ENCODE data around the gene CTCFL. TPM values are rescaled to one million over a fixed set of nuclear protein-coding genes. Genes with fewer than 3 reads are reported as not detected.

CTCFL gene, protein sequence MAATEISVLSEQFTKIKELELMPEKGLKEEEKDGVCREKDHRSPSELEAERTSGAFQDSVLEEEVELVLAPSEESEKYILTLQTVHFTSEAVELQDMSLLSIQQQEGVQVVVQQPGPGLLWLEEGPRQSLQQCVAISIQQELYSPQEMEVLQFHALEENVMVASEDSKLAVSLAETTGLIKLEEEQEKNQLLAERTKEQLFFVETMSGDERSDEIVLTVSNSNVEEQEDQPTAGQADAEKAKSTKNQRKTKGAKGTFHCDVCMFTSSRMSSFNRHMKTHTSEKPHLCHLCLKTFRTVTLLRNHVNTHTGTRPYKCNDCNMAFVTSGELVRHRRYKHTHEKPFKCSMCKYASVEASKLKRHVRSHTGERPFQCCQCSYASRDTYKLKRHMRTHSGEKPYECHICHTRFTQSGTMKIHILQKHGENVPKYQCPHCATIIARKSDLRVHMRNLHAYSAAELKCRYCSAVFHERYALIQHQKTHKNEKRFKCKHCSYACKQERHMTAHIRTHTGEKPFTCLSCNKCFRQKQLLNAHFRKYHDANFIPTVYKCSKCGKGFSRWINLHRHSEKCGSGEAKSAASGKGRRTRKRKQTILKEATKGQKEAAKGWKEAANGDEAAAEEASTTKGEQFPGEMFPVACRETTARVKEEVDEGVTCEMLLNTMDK
- polyA plus RNA-seq (2013, experiment 1 of 2): 1.0 TPM
- polyA plus RNA-seq (2013, experiment 2 of 2): 2.0 TPM

DNA sequence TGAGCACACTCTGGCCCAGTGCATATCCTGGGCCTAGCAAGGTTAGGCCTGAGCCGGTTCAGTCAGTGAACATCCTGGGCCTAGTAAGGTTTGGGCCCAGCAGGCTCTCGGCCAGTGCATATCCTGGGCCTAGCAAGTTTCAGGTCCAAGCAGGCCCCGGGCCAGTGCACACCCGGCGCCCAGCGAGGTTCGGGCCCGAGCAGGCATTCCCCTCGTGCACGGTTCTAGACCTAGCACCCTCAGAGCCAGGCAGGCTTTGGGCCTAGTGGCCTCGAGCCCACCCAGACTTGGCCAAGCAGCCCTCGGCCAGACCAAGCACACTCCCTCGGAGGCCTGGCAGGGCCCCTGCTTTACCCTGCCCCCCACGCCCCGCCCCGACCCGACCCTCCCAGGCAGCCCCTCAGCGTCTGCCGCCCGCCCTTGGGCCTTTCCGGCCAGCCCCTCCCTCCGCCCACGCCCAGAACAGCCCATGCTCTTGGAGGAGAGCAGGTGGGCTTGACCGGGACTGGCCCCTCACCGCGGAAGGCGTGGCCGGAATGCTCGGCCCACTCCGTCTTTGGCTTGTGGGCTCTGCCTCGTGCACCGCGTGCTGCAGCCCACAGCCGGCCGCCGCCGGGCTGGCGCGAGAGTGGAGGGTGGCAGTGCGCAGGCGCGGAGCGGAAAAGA, at the start of gene CTCFL:
Gene CTCFL (minus strand): TSS at position 630 of the 666 bp plus-strand sequence. CDS start 935 bp downstream, outside the sequence.
- H3K9me3 ChIP-seq (ENCODE audit: insufficient read depth, low read depth, low read length): no peaks in the 10 kb centered on the region
- 88% methylated on average over 39 of the region's 43 CpGs for WGBS
- H3K4me1 ChIP-seq (ENCODE audit: insufficient read depth, low read length): peaks cover 11% of the 10 kb centered on the region
- no peak within 1 kb of the TSS for H3K9ac ChIP-seq (ENCODE audit: low read depth, low read length)
- no peak within 1 kb of the TSS for H3K4me3 ChIP-seq (ENCODE audit: low read length)
- H3K36me3 ChIP-seq (ENCODE audit: insufficient read depth, low read length): no peaks in the 10 kb centered on the region
- no peak within 1 kb of the TSS for H3K27ac ChIP-seq (ENCODE audit: low read depth, low read length)
- H3K27me3 ChIP-seq (ENCODE audit: insufficient read depth, low read length): no peaks in the 10 kb centered on the region

DNA sequence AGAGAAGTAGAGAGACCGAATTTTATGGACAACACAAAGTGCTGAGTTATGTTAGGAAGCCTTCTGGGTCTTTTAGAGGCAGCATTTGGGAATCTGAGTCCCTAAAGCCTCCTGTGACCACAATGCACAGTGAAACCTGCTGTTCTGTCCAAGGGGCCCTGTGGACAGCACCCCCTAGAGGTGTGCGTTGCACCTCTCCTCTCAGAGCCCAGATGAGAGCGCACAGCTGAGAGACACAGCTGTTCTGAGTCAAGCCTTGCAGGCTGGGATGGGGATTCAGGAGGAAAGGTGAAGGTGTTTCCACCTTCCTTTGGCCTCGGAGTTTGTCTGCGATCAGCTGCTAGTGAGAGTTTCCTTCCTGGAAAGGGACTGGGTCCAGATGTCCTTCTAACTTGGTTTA, 49.0 kb upstream of the CTCFL start:
- Histone ChIP-seq H3K4me3 (ENCODE audit: low read length) (no peak overlapping the region), H3K4me1 (ENCODE audit: insufficient read depth, low read length) (peaks cover 17% of the 10 kb centered on the region), H3K27ac (ENCODE audit: low read depth, low read length) (no peak overlapping the region), H3K9me3 (ENCODE audit: insufficient read depth, low read depth, low read length) (no peaks in the 10 kb centered on the region), H3K36me3 (ENCODE audit: insufficient read depth, low read length) (no peaks in the 10 kb centered on the region), H3K9ac (ENCODE audit: low read depth, low read length) (no peak overlapping the region; the same call in 1 of the 2 replicates), H3K27me3 (ENCODE audit: insufficient read depth, low read length) (no peaks in the 10 kb centered on the region)
- WGBS: 85% methylated on average over 5 of the region's 5 CpGs

DNA sequence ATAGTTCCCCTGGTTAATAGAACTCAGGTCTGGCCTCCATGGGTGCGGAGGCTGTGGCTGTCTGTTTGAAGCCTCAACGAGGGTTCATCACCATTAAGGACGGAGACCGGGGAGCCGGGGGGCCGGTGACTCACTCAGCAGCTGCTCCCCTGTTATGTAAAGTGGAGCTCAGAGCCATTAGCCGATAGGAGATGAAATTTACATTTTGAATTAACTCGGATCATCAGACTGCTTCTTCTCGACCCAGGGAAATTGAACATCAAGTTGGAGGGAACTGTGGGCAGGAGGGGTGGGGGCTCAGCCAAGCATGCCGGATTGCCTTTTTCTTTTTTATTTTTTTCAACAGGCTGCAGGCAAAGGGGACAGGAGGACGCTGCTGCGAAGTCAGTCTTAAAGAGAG, 48.3 kb upstream of the CTCFL start:
- Histone ChIP-seq H3K27me3 (ENCODE audit: insufficient read depth, low read length) (no peaks in the 10 kb centered on the region), H3K4me1 (ENCODE audit: insufficient read depth, low read length) (peaks cover 17% of the 10 kb centered on the region), H3K27ac (ENCODE audit: low read depth, low read length) (no peak overlapping the region), H3K4me3 (ENCODE audit: low read length) (no peak overlapping the region), H3K36me3 (ENCODE audit: insufficient read depth, low read length) (no peaks in the 10 kb centered on the region), H3K9me3 (ENCODE audit: insufficient read depth, low read depth, low read length) (no peaks in the 10 kb centered on the region), H3K9ac (ENCODE audit: low read depth, low read length) (no peak overlapping the region; the same call in 1 of the 2 replicates)
- 38% methylated on average over 12 of the region's 12 CpGs for WGBS

DNA sequence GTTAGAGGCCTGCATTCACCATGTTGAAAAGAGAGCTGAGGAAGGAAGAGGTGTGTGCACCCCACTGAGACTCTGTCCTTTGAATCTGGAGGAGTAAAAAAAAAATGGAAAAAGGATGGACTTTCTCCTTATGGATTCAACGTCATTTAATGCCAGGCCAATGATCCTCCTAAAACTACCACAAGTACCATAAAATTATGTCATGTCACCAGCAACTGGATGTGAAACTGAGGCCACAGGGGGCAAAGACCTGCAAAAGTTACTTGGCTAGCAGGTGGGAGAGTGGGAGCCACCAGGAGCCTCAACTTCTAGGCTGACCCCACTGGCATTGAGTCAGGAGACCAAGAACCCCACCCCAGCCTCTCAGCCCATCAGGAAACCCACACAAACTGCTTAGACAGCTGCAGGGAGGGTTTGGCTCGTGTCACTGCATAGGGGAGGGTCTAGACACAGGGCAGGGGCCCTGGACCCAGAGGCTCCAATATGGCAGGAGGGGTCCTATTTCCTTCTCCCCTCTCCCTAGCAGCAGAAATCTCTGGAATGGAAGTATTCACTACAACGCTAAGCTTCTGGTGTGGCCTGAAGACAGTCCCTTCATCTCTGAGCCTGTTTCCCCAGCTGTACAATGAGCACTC, 47.0 kb upstream of the CTCFL start:
- H3K27me3 ChIP-seq (ENCODE audit: insufficient read depth, low read length): no peaks in the 10 kb centered on the region
- no peaks in the 10 kb centered on the region for H3K36me3 ChIP-seq (ENCODE audit: insufficient read depth, low read length)
- no peaks in the 10 kb centered on the region for H3K9me3 ChIP-seq (ENCODE audit: insufficient read depth, low read depth, low read length)
- WGBS: 84% methylated on average over 3 of the region's 3 CpGs
- H3K27ac ChIP-seq (ENCODE audit: low read depth, low read length): no peak overlapping the region
- peaks cover 17% of the 10 kb centered on the region for H3K4me1 ChIP-seq (ENCODE audit: insufficient read depth, low read length)
- H3K4me3 ChIP-seq (ENCODE audit: low read length): no peak overlapping the region
- H3K9ac ChIP-seq (ENCODE audit: low read depth, low read length): no peak overlapping the region

DNA sequence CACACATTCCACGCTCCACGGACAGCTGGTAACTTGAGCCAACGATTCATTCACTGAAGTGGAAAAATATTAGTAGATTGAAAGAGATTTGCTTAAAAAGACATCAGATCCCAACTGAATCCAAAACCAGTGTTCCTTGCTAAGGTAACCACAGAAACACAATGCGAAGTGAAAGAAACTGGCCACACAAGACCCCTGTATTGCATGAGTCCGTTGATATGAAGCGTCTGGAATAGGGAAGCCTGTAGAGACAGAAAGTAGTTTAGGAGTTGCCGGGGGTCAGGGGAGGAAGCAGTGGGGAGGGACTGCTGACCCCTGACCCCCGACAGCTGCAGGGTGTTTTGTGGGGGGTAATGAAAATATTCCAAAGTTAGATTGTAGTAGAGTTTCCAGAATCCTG, 46.0 kb upstream of the CTCFL start:
- Histone ChIP-seq H3K9ac (ENCODE audit: low read depth, low read length) (no peak overlapping the region), H3K27me3 (ENCODE audit: insufficient read depth, low read length) (no peaks in the 10 kb centered on the region), H3K36me3 (ENCODE audit: insufficient read depth, low read length) (no peaks in the 10 kb centered on the region), H3K27ac (ENCODE audit: low read depth, low read length) (no peak overlapping the region), H3K9me3 (ENCODE audit: insufficient read depth, low read depth, low read length) (no peaks in the 10 kb centered on the region), H3K4me3 (ENCODE audit: low read length) (no peak overlapping the region), H3K4me1 (ENCODE audit: insufficient read depth, low read length) (peaks cover 11% of the 10 kb centered on the region)
- 94% methylated on average over 5 of the region's 8 CpGs for WGBS

DNA sequence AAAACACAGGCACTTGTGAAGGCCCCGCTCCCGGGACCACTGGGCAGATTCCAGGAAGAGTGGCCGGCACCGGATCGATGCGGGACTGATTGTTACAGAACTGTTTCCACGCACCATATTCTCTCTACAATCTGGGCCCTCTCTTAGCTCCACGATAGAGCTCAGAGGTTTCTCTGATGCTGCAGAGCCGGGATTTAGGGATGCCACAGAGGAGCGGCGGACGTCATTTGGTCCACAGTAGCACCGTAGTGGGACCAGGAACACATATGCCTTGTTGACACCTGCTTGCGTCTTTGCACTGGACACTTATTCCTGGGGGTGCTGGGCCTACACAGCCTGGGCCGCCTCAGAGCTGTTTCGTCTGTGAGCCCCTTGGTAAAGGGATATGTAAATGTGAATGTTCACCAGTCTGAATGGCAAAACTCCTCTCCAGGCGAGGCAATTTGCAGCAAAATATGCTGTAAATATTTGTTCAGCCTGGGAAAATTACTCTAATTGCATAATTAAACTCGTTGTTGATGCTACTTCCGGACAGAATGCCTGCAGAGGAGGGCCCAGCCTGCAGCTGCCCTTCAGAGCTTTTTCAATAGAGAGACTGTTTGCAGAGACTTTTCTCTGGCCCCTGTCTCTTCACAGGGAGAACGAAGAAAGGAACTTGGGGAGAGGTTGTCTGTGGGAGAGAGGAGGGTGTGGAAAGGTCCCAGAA, 45.4 kb upstream of the CTCFL start:
- H3K9me3 ChIP-seq (ENCODE audit: insufficient read depth, low read depth, low read length): no peaks in the 10 kb centered on the region
- H3K9ac ChIP-seq (ENCODE audit: low read depth, low read length): no peak overlapping the region
- WGBS: 86% methylated on average over 20 of the region's 20 CpGs
- no peaks in the 10 kb centered on the region for H3K27me3 ChIP-seq (ENCODE audit: insufficient read depth, low read length)
- no peak overlapping the region for H3K27ac ChIP-seq (ENCODE audit: low read depth, low read length)
- peaks cover 10% of the 10 kb centered on the region for H3K4me1 ChIP-seq (ENCODE audit: insufficient read depth, low read length)
- no peaks in the 10 kb centered on the region for H3K36me3 ChIP-seq (ENCODE audit: insufficient read depth, low read length)
- H3K4me3 ChIP-seq (ENCODE audit: low read length): no peak overlapping the region

DNA sequence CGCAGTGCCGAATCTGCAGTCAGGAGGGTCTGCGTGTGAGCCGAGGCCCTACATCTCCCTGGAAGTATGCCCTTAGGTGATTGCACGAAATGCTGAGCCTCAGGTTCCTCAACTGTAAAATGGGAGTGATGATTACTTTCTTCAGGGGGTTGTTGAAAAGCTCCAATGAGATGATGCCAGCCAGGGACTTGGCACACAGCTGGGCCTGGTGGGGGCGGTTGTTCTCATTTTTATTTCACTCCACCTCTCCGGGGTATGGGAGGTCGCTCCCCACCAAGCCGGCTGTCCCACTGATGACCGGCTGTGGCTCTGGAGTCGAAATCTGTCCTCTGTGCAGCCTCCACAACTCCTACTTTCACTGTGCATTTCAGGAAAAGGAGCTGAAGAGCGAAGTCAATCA, 44.0 kb upstream of the CTCFL start:
- no peaks in the 10 kb centered on the region for H3K9me3 ChIP-seq (ENCODE audit: insufficient read depth, low read depth, low read length)
- 95% methylated on average over 12 of the region's 12 CpGs for WGBS
- H3K4me3 ChIP-seq (ENCODE audit: low read length): no peak overlapping the region
- H3K27me3 ChIP-seq (ENCODE audit: insufficient read depth, low read length): no peaks in the 10 kb centered on the region
- H3K27ac ChIP-seq (ENCODE audit: low read depth, low read length): no peak overlapping the region
- peaks cover 7% of the 10 kb centered on the region for H3K4me1 ChIP-seq (ENCODE audit: insufficient read depth, low read length)
- no peaks in the 10 kb centered on the region for H3K36me3 ChIP-seq (ENCODE audit: insufficient read depth, low read length)
- no peak overlapping the region for H3K9ac ChIP-seq (ENCODE audit: low read depth, low read length)

DNA sequence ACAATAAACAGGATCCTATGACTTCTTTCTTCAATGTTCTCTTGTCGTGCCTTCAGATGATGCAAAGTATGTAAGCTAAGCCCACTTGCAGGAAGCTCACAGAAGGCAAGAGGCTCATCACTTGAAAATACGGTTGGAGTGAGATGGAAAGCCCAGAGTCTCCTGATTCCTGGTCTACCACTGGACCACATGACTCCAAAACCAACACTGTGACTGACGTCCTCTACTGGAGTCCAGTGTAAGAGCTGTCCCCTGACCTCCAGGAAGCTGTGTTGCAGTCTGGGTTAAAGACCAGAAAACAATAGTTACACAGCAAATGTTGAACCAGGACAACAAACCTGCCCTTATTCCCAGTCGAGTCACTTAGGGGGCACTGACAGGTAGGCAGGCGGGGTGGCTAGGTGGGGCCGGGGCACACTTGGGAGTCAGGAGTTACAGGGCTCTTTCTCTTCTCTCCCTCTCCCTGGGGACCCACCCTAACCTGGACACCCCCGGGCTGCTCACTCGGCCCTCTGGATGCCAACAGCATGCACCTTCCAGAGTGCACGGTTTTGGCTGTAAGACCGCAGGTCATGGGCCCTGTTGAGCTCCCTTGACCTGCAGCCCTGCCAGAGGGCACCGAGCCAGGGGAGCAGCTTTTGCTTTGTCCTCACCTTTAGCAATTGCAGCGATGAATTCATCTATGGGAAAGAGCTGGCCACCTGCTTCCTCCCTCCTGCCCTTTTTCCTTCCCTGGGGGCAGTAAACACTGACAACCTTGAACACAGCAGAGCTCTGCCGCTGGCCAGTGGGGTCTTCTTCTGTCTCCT, 43.4 kb upstream of the CTCFL start:
- 88% methylated on average over 13 of the region's 13 CpGs for WGBS
- Histone ChIP-seq H3K4me1 (ENCODE audit: insufficient read depth, low read length) (peaks cover under 1% of the 10 kb centered on the region), H3K27me3 (ENCODE audit: insufficient read depth, low read length) (no peaks in the 10 kb centered on the region)

DNA sequence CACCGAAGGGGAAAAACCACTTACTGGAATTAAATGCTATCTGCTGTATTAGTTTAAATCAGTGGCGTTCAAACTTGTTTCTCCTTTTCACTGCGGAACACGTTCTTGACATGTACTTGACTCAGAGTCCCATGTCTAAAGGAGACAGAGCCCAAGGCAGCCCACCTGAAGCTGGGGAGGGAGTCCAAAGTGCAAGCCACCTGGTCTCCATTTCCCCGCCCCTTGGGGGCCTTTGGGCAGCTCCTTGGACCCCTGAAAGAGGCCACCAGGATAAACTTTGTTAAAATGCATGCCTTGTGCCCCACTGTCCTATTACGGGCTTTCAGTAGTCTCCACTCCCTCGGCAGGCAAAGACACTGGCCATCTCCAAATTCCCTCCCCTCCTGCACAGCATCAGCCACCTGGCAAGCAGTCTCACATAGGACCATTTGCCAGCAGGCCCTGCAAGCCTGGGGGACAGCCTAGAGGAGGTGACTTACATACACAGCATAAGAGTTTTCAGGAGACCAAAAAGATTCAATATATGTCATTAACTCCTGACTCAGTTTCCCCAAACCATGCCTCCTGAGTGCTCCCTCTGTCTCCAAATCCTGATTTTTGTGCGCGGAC, 42.6 kb upstream of the CTCFL start:
- Histone ChIP-seq H3K9ac (ENCODE audit: low read depth, low read length) (no peak overlapping the region), H3K27me3 (ENCODE audit: insufficient read depth, low read length) (no peaks in the 10 kb centered on the region), H3K4me1 (ENCODE audit: insufficient read depth, low read length) (no peaks in the 10 kb centered on the region), H3K9me3 (ENCODE audit: insufficient read depth, low read depth, low read length) (no peaks in the 10 kb centered on the region), H3K36me3 (ENCODE audit: insufficient read depth, low read length) (no peaks in the 10 kb centered on the region), H3K27ac (ENCODE audit: low read depth, low read length) (no peak overlapping the region), H3K4me3 (ENCODE audit: low read length) (no peak overlapping the region)
- 90% methylated on average over 9 of the region's 9 CpGs for WGBS

More for the DNA sequence above, 43.4 kb upstream of the CTCFL start:
- H3K9ac ChIP-seq (ENCODE audit: low read depth, low read length): no peak overlapping the region
- no peaks in the 10 kb centered on the region for H3K36me3 ChIP-seq (ENCODE audit: insufficient read depth, low read length)
- no peaks in the 10 kb centered on the region for H3K9me3 ChIP-seq (ENCODE audit: insufficient read depth, low read depth, low read length)
- no peak overlapping the region for H3K4me3 ChIP-seq (ENCODE audit: low read length)
- H3K27ac ChIP-seq (ENCODE audit: low read depth, low read length): no peak overlapping the region
